ENCODE measurements around the gene MAGEA8.
"Not testable (repeated sequence)": the region's sequence is repeated elsewhere in the genome, so short reads cannot be mapped to it uniquely, and the experiment has no call there.

The MAGEA8 gene, protein sequence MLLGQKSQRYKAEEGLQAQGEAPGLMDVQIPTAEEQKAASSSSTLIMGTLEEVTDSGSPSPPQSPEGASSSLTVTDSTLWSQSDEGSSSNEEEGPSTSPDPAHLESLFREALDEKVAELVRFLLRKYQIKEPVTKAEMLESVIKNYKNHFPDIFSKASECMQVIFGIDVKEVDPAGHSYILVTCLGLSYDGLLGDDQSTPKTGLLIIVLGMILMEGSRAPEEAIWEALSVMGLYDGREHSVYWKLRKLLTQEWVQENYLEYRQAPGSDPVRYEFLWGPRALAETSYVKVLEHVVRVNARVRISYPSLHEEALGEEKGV

DNA sequence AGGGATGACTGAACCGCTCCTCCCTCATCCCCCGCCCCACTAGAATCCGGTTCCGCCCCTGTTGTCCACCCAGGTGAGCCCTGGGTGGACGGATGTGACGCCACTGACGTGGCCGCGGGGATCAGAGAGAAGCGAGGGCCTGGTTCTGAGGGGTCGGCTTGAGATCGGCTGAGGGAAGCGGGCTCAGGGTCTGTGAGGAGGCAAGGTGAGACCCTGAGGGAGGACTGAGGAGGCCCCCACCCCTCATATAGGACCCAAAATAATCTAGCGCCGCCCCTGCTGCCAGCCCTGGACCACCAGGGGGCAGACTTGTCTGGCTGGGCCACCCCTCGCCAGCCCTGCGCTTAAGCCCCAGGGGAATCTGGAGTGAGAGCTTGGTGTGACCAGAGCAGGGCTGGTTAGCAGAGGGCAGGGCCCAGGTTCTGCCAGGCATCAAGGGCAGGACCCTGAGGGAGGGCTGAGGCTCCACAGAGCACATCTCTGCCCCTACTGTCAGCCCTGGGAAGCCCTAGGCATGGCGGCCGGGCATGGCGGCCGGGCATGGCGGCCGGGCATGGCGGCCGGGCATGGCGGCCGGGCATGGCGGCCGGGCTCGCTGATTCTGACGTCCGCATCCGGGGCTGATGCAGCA lies at the start of gene MAGEA8:
MAGEA8 (plus strand) TSS at position 103 of the 631 bp plus-strand sequence. CDS start 3,090 bp downstream, outside the sequence.
- H3K4me3 ChIP-seq = no peak within 1 kb of the TSS
- no peak within 1 kb of the TSS for H3K27ac ChIP-seq

DNA sequence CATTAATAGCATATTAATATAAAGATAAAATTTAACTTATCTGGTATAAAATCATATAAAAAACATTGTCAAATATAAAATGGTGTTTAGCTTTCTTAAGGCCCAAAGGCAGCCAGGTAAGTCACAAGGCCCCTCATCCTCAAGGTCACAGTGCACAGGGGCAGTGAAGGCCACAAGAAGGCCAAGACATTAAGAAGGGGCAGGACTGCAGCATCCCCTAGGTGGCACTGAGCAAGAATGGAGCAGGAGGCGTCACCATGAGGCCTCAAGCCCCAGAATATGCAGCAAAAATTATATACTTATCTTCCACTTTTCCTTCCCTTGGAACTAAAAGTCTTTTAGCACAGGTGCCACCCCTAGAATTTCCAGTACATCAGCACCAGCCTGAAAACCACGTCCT lies 49.5 kb upstream of the MAGEA8 start:
- no peak overlapping the region for H3K4me3 ChIP-seq
- no peak overlapping the region for H3K27ac ChIP-seq

DNA sequence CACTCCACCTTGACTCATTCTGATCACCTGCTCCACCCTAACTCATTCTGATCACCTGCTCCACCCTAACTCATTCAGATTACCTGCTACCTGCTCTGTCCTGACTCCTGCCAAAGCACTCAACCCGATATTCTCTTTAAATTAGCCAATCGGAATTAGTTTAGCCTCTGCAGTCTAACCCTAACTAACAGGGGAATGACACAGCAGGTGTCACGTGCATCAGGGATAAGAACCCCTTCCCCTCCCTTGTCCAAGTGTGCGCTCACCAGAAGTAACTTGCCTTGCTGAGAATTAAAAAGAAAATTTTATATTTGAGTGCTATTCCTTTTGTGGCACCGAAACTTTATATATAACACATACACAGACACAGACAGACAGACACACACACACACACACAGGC lies 44.3 kb upstream of the MAGEA8 start:
- not testable (repeated sequence) for H3K27ac ChIP-seq, H3K4me3 ChIP-seq

DNA sequence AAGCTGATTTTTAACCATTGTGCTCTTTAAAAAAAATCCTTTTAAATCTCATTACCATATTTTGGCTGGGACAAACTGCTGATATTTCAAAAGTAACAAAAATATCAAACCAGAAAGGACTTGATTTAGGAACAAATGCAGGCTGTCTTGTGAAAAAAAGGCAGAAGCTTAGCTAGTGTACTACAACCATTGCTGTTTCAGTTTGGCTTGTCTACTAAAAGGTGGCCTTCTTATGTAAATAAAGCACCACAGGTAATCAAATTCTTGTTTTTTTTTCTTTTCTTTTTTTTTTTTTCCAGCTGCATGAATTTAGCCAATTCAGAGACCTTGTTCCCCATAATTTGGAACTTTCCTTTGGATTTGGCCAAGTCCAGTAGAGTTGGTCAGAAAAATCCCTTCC lies 43.8 kb upstream of the MAGEA8 start:
- no peak overlapping the region for H3K27ac ChIP-seq
- no peak overlapping the region for H3K4me3 ChIP-seq

DNA sequence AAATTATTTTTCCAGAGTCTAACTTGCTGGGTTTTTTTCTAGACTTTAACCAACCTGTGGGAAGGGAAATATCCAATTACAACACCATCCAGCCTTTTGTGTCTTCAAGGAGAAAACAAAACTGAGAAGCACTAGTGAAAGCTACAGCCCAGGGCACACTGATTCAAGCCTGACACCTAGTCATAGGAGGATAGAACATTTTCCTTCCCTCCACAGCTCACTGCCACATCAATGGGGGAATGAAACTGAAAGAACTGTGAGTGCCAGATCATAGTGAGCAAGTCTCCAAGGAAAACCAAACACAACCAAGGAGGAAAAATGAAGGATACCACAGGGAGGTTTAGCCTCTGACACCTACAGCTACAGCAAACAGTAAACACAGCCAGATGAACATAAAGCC lies 43.3 kb upstream of the MAGEA8 start:
- Histone ChIP-seq H3K27ac (no peak overlapping the region), H3K4me3 (no peak overlapping the region)

DNA sequence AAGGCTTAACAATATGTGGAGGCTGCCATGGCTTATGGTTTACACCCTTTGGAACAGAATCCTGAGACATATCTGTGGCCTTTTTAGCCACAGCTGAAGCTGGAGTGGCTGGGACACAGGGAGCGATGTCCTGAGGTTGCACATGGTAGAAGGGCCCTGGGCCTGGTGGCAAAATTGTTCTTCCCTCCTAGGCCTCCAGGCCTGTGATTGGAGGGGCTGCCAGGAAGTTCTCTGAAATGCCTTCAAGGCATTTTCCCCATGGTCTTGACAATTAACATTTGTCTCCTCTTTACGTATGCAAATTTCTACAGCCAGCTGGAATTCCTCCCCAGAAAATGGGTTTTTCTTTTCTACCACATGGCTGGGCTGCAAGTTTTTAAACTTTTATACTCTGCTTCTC lies 39.1 kb upstream of the MAGEA8 start:
- no peak overlapping the region for H3K27ac ChIP-seq
- no peak overlapping the region for H3K4me3 ChIP-seq

DNA sequence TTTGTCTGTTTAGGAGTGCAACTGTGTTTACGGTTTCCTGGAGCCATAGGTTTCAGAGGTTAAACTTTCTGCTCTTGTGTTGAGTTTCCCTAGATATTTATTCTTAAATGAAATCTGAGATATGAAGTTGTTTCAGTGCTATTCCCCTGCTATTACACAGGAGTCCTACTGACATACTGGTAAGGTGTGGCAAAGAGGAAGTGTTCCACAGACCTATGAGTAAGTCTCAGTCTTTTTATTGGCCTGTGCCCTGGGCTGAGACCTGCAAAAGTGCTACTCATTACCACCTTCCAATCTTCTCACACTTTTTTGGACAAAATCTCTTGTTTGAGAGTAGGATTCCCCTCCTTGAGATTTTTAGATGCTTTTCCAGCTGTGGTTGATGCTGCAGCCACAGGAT lies 35.6 kb upstream of the MAGEA8 start:
- H3K27ac ChIP-seq = no peak overlapping the region
- H3K4me3 ChIP-seq = no peak overlapping the region

DNA sequence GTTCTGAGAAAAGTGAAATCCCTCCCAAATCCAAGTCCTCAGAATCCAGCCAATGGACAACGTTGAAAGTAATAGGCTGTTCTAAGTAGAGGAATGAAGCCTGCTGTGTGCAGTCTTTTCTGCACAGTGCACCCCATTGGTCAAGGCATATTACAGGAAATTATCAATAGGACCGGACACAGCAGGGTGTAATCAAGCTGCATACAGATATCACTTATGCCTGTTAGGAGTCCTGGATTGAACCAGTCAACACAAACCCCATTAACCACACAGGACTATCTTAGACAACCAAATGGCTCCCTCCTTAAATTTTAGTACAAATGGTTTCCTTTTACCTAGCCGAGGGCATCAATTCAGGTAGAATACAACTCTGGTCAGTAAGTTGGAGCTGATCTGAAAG lies 34.2 kb upstream of the MAGEA8 start:
- no peak overlapping the region for H3K4me3 ChIP-seq

DNA sequence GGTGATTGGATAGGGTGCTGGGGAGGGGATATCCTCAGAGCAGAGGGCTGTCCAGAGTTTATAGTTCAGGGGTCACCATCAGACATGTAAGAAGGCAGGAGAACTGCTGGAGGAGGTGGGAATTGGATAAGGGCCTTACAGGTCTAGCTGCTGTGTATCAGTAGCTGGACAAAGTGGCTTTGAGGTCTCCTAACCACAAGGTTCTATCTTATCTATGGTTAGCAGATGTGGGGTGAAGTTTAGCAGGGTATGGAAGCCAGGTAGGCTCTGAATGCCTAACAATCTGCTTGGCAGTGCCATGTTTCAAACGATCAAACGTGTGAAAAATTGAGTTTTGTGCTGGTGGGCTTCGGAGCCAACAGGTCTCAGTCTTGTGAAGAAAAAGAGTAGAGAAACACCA lies 32.1 kb upstream of the MAGEA8 start:
- no peak overlapping the region for H3K27ac ChIP-seq
- H3K4me3 ChIP-seq = no peak overlapping the region

More for the DNA sequence above, 34.2 kb upstream of the MAGEA8 start:
- no peak overlapping the region for H3K27ac ChIP-seq

DNA sequence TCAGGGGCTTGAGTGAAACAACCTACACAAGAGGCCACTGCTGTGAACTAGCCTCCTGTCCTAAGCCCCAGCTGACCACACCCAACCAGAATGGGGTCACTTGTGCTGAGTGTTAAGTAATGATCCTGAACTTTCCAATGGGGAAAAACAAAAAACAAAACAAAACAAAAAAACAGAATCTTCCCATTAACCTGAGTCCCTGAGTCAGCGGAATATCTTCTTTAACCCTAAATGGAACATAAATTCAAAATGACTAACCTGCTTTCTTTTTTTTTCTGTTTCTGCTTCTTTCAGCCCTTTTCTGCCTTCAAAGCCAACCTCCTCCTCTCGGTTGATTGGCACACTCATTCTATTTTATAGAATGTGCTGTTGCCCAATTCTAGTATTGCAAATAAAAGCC lies 31.2 kb upstream of the MAGEA8 start:
- H3K4me3 ChIP-seq = no peak overlapping the region

DNA sequence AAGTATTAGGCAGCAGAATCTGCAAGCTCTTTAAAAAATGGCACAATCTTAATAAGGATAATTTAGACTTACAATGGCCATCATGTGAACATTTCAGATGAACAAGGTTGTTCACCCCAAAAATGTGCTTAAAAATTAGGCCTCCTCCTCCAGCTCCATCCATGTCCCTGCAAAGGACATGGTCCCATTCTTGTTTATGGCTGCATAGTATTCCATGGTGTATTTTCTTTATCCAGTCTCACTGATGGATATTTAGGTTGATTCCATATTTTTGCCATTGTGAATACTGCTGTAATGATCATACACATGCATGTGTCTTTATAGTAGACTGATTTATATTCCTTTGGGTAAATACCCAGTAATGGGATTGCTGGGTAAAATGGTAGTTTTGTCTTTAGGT lies 29.1 kb upstream of the MAGEA8 start:
- H3K4me3 ChIP-seq = no peak overlapping the region
- no peak overlapping the region for H3K27ac ChIP-seq

More for the DNA sequence above, 31.2 kb upstream of the MAGEA8 start:
- H3K27ac ChIP-seq = no peak overlapping the region

DNA sequence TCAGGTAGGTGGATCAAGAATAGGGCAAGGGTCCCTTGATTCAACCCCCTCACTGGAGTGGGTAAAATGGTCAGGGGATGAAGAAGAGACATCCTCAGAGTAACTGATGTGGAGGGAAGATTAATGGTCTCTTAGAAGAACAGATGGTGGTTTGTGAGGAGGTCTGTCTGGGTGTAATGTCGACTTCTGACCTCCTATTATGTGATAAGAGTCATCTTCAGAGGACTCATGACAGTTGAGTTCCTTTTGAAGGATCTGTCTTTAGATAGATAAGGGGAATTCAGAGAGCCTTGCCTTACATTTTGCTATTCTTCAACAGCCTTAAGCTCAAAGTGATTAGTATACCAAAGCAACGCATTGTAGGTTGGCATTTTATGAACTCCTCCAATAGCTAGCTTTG lies 27.1 kb upstream of the MAGEA8 start:
- Histone ChIP-seq H3K4me3 (no peak overlapping the region), H3K27ac (no peak overlapping the region)

DNA sequence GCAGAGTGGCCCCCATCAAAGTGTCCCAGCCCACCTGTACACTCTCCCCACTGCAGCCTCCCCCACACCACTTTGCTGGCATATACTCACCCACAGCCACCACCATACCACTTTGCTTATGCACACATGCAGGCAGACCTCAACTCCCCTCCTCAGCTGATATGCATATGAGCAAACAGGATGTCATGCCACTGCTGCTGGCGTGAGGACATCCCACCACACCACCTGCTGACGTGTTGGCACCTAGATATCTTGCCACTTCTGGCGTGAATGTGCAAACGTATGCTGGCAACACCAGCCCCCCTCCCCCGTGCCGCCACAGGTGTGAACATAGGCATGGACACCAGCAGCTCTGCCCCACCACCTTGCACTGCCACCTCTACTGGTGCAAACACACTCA lies 22.4 kb upstream of the MAGEA8 start:
- Histone ChIP-seq H3K4me3 (no peak overlapping the region), H3K27ac (no peak overlapping the region)

DNA sequence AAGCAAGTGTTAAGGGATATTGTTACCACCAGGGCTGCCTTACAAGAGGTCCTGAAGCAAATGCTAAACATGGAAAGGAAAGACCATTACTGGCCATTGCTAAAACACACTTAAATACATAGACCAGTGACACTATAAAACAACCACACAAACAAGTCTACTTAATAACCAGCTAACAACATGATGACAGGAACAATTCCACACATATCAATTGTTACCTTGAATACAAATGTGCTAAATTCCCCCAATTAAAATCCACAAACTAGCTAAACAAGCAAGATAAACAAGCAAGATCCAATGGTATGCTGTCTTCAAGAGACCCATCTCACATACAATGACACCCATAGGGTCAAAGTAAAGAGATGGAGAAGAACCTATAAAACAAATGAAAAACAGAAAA lies 20.5 kb upstream of the MAGEA8 start:
- no peak overlapping the region for H3K27ac ChIP-seq
- no peak overlapping the region for H3K4me3 ChIP-seq

DNA sequence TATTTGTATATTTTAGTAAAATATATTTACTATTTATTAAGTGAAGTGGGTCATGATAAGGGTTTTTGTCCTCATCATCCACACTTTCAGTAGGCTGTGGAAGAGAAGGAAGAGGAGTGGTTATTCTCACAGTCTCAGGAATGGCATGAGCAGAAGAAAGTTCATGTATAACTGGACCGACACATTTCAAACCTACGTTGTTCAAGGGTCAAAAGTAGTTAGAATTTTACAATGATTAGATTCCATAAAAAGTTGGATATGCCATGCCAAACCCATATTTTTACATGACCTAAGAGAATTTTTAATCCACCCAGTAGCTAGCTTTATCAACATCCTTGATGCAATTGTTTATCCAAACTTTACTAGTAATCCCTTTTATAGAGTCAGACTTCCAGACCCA lies 15.6 kb upstream of the MAGEA8 start:
- Histone ChIP-seq H3K4me3 (no peak overlapping the region), H3K27ac (no peak overlapping the region)

DNA sequence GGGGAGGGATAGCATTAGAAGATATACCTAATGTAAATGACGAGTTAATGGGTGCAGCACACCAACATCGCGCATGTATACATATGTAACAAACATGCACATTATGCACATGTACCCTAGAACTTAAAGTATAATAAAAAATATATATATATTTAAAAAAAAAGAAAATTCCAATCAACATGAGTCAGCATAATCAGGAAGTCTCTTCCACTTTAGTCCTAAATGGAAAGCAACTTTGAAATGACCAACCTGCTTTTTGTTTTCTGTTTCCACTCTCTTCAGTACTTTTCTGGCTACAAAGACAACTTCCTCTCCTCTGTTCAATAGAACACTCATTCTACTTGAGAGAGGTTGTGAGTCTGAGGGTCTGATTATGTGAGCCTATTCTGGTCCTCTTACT lies 13.5 kb upstream of the MAGEA8 start:
- Histone ChIP-seq H3K27ac (no peak overlapping the region), H3K4me3 (no peak overlapping the region)

DNA sequence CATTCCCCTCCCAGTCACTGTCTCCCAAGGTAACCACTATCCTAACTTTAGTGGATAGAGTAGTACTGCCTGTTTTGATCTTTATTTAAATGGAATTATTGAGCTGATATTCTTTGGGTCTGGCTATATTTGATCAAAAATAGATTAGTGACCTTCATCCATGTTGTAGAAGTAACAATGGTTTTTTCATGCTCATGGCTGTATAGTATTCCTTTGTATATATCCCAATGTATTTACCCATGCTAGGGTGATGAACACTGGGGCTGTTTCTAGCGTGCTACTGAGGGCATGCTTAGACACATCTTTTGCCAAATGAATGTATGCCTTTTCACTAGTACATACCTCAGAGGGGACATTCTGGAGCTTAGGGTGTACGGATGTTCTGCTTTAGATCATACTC lies 10.1 kb upstream of the MAGEA8 start:
- Histone ChIP-seq H3K27ac (no peak overlapping the region), H3K4me3 (no peak overlapping the region)

DNA sequence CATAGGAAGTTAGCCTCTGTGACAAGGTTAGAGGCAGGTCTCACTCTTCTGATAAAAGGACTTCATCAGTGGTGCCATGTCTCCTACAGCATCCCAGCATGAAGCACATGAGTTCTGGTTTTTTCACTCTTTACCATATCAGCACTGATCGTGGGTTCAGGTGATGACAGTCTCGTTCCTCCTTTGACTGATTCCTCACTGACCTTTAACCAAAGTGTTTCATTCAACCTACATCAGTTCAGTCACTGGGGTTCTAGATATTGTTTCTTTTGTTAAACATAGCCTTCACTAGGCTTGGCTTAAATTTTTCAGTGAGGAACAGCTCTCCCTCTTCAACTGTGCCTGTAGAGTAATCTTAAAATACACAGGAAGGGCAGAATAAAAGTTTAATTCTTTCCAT lies 9.6 kb upstream of the MAGEA8 start:
- H3K27ac ChIP-seq = no peak overlapping the region
- H3K4me3 ChIP-seq = no peak overlapping the region

DNA sequence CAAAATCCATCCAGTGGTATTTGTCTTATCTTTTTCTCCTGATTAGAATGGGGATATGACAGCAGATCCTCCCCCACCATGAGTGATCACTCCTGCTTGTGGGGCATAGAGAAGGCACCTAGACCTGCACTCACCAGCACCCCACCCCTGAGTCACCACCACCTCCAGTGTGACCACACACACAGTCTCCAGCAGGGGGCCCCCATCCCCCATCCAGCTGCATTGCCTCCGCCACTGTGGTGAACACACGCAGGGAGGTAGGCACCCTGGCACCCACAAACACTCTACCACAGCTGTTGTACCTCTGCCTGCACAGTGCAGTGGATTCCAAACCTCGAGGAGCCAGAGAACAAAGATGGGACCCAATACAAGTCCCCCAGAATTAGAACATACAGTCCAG lies 9.0 kb upstream of the MAGEA8 start:
- Histone ChIP-seq H3K27ac (no peak overlapping the region), H3K4me3 (no peak overlapping the region)

DNA sequence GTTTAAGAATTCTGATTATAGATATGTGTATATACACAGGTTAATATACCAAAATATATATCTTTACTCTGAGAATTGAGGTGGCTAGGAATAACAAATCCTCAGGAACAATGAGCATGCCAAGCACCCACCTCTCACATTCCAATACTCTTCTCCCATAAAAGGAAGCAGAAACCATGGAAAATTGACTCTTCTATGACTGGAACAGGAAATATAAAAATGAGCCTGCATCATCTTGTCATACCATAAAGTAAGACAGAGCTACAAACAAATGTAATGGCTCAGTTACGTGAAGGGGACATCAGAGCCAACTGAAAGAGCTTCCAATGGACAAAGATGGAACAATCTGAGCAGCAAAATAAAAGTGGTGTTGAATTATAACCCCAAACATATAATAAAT lies 3.8 kb upstream of the MAGEA8 start:
- Histone ChIP-seq H3K27ac (no peak overlapping the region), H3K4me3 (no peak overlapping the region)

DNA sequence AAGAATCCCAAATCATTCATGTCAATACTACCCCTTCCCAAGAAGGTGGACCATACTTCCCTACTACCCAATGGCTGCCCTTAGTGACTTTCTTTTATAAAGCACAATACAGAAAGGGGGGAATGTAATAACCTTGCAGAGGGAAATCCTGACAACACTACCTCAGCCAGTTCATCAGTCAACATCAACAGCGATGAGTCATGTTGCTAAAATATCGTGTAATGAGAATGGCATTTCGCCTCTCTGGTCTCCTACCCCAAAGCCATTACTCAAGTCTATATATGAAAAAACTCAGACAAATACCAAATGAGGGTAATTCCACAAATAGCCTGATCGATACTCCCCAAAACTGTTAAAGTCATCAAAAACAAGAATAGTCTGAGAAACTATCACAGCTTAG lies 3.3 kb upstream of the MAGEA8 start:
- Histone ChIP-seq H3K4me3 (no peak overlapping the region), H3K27ac (no peak overlapping the region)

DNA sequence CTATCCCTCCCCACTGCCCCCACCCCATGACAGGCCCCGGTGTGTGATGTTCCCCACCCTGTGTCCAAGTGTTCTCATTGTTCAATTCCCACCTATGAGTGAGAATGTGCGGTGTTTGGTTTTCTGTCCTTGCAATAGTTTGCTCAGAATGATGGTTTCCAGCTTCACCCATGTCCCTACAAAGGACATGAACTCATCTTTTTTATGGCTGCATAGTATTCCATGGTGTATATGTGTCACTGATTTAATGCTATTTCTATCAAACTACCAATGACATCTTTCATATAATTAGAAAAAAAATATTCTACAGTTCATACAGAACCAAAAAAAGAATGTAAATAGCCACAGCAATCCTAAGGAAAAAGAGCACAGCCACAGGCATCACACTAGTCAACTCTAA lies 9.8 kb downstream of the MAGEA8 start:
- not testable (repeated sequence) for H3K4me3 ChIP-seq, H3K27ac ChIP-seq
